ENCODE data around the gene SCN2A.

The SCN2A gene

GRCh38 chr2:165410276-165410675 lies 171.1 kb downstream of the SCN2A start:
- no peaks in the 10 kb centered on the region for H3K27me3 ChIP-seq (ENCODE audit: control insufficient read depth in 3 of 3, insufficient read depth in 3 of 3, low read depth in 1 of 3, low read length in 3 of 3)
- no peak overlapping the region for H2BK12ac ChIP-seq (ENCODE audit: low read length)
- H3K23ac ChIP-seq (ENCODE audit: low read depth, low read length, poor library complexity) = no peak overlapping the region
- no peak overlapping the region for H3K4me3 ChIP-seq (ENCODE audit: low read length in 2 of 2)
- H3K4me1 ChIP-seq (ENCODE audit: control insufficient read depth in 2 of 2, insufficient read depth in 1 of 2, low read depth in 1 of 2, low read length in 2 of 2) = peaks cover 6 to 7% of the 10 kb centered on the region in 2 donors
- H3K4me2 ChIP-seq (ENCODE audit: insufficient read depth, low read length, poor library complexity, severe bottlenecking) = no peak overlapping the region
- H3K36me3 ChIP-seq (replicated peaks in 1 of 2; ENCODE audit: control insufficient read depth in 2 of 2, insufficient read depth in 2 of 2, low read length in 2 of 2) = no peaks in the 10 kb centered on the region
- no peak overlapping the region for H2AK5ac ChIP-seq (ENCODE audit: low read depth, low read length)
- H4K91ac ChIP-seq (ENCODE audit: low read depth, low read length, poor library complexity) = no peak overlapping the region
- H3K27ac ChIP-seq (replicated peaks; ENCODE audit: low read length) = no peak overlapping the region
- peaks cover 0 to 6% of the 10 kb centered on the region in 2 donors for H3K9me3 ChIP-seq (replicated peaks in 1 of 2; ENCODE audit: control insufficient read depth in 2 of 2, insufficient read depth in 1 of 2, low read depth in 1 of 2, low read length in 2 of 2)
- H3K4ac ChIP-seq (ENCODE audit: low read length) = no peak overlapping the region
- H2AFZ ChIP-seq (ENCODE audit: low read length) = no peak overlapping the region
- no peak for DNase-seq (ENCODE audit: low spot score)
- no peak overlapping the region for H2BK120ac ChIP-seq (ENCODE audit: low read depth, low read length)
- no peak overlapping the region for H3K14ac ChIP-seq (ENCODE audit: low read length)
- no peaks in the 10 kb centered on the region for H3K79me1 ChIP-seq (ENCODE audit: low read depth, low read length)
- H4K8ac ChIP-seq (ENCODE audit: low read depth, low read length) = no peak overlapping the region
- H2BK15ac ChIP-seq (ENCODE audit: low read length) = no peak overlapping the region
- no peak overlapping the region for H3K18ac ChIP-seq (ENCODE audit: low read length)
- H3K9ac ChIP-seq (ENCODE audit: low read depth, low read length, poor library complexity) = no peak overlapping the region
- no peak overlapping the region for H2BK5ac ChIP-seq (ENCODE audit: low read length)

- H3K4me3 ChIP-seq (ENCODE audit: low read length in 2 of 2) = no peak overlapping the region
- H3K23ac ChIP-seq (ENCODE audit: low read depth, low read length, poor library complexity) = no peak overlapping the region
- H3K27me3 ChIP-seq (ENCODE audit: control insufficient read depth in 3 of 3, insufficient read depth in 3 of 3, low read depth in 1 of 3, low read length in 3 of 3) = no peaks in the 10 kb centered on the region
- H3K9ac ChIP-seq (ENCODE audit: low read depth, low read length, poor library complexity) = no peak overlapping the region
- no peak overlapping the region for H2BK5ac ChIP-seq (ENCODE audit: low read length)
- no peak overlapping the region for H3K27ac ChIP-seq (replicated peaks; ENCODE audit: low read length)
- no peak overlapping the region for H2AFZ ChIP-seq (ENCODE audit: low read length)
- H3K18ac ChIP-seq (ENCODE audit: low read length) = no peak overlapping the region
- no peaks in the 10 kb centered on the region for H3K36me3 ChIP-seq (replicated peaks in 1 of 2; ENCODE audit: control insufficient read depth in 2 of 2, insufficient read depth in 2 of 2, low read length in 2 of 2)
- H4K91ac ChIP-seq (ENCODE audit: low read depth, low read length, poor library complexity) = no peak overlapping the region
- H3K14ac ChIP-seq (ENCODE audit: low read length) = no peak overlapping the region
- H2BK15ac ChIP-seq (ENCODE audit: low read length) = no peak overlapping the region
- peaks cover 0 to 4% of the 10 kb centered on the region in 2 donors for H3K9me3 ChIP-seq (replicated peaks in 1 of 2; ENCODE audit: control insufficient read depth in 2 of 2, insufficient read depth in 1 of 2, low read depth in 1 of 2, low read length in 2 of 2)
- H3K79me1 ChIP-seq (ENCODE audit: low read depth, low read length) = no peaks in the 10 kb centered on the region
- no peak overlapping the region for H2AK5ac ChIP-seq (ENCODE audit: low read depth, low read length)
- DNase-seq (ENCODE audit: low spot score) = no peak
- no peak overlapping the region for H2BK12ac ChIP-seq (ENCODE audit: low read length)
- no peak overlapping the region for H2BK120ac ChIP-seq (ENCODE audit: low read depth, low read length)
- H3K4ac ChIP-seq (ENCODE audit: low read length) = no peak overlapping the region
- H3K4me1 ChIP-seq (ENCODE audit: control insufficient read depth in 2 of 2, insufficient read depth in 1 of 2, low read depth in 1 of 2, low read length in 2 of 2) = no peaks in the 10 kb centered on the region
- H3K4me2 ChIP-seq (ENCODE audit: insufficient read depth, low read length, poor library complexity, severe bottlenecking) = no peak overlapping the region
- no peak overlapping the region for H4K8ac ChIP-seq (ENCODE audit: low read depth, low read length)
Observed at GRCh38 chr2:165414187-165414586, 175.0 kb downstream of the SCN2A start.

DNA sequence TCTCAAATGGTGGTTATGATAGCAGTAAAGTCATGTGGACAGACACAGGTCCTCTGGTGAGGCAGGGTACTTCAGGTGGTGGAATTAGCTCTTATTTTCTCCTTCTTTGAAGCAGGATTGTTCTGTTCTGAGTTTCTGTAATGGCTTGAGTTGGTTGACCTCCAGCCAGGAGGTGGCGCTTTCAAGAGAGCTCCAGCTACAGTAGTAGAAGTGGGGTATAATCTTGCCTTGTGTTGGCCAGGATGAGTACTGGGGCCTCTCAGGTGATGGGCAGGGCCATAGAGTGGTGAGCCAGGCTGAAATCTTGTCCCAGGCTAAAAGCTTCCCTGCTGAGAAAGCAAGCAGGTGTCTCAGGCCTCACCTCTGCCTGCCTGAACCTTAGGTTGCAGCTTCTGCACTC lies 177.8 kb downstream of the SCN2A start:
- no peak overlapping the region for H2AK5ac ChIP-seq (ENCODE audit: low read depth, low read length)
- H3K4me1 ChIP-seq (ENCODE audit: control insufficient read depth in 2 of 2, insufficient read depth in 1 of 2, low read depth in 1 of 2, low read length in 2 of 2) = no peaks in the 10 kb centered on the region
- no peaks in the 10 kb centered on the region for H3K27me3 ChIP-seq (ENCODE audit: control insufficient read depth in 3 of 3, insufficient read depth in 3 of 3, low read depth in 1 of 3, low read length in 3 of 3)
- H4K8ac ChIP-seq (ENCODE audit: low read depth, low read length) = no peak overlapping the region
- no peak overlapping the region for H3K23ac ChIP-seq (ENCODE audit: low read depth, low read length, poor library complexity)
- peaks cover 0 to 7% of the 10 kb centered on the region in 2 donors for H3K9me3 ChIP-seq (replicated peaks in 1 of 2; ENCODE audit: control insufficient read depth in 2 of 2, insufficient read depth in 1 of 2, low read depth in 1 of 2, low read length in 2 of 2)
- H2BK12ac ChIP-seq (ENCODE audit: low read length) = no peak overlapping the region
- H3K18ac ChIP-seq (ENCODE audit: low read length) = no peak overlapping the region
- H2BK120ac ChIP-seq (ENCODE audit: low read depth, low read length) = no peak overlapping the region
- no peak overlapping the region for H2AFZ ChIP-seq (ENCODE audit: low read length)
- no peak for DNase-seq (ENCODE audit: low spot score)
- H2BK5ac ChIP-seq (ENCODE audit: low read length) = no peak overlapping the region
- no peaks in the 10 kb centered on the region for H3K79me1 ChIP-seq (ENCODE audit: low read depth, low read length)
- no CpG with 5 or more reads among the region's 1 CpG for WGBS, 2 donors (ENCODE audit: extremely low coverage in 2 of 2, insufficient read length in 2 of 2, insufficient replicate concordance in 1 of 2)
- H3K9ac ChIP-seq (ENCODE audit: low read depth, low read length, poor library complexity) = no peak overlapping the region
- H3K4ac ChIP-seq (ENCODE audit: low read length) = no peak overlapping the region
- H2BK15ac ChIP-seq (ENCODE audit: low read length) = no peak overlapping the region
- no peak overlapping the region for H3K4me2 ChIP-seq (ENCODE audit: insufficient read depth, low read length, poor library complexity, severe bottlenecking)
- H3K4me3 ChIP-seq (ENCODE audit: low read length in 2 of 2) = no peak overlapping the region
- H3K27ac ChIP-seq (replicated peaks; ENCODE audit: low read length) = no peak overlapping the region
- H3K36me3 ChIP-seq (replicated peaks in 1 of 2; ENCODE audit: control insufficient read depth in 2 of 2, insufficient read depth in 2 of 2, low read length in 2 of 2) = no peaks in the 10 kb centered on the region
- H3K14ac ChIP-seq (ENCODE audit: low read length) = no peak overlapping the region
- H4K91ac ChIP-seq (ENCODE audit: low read depth, low read length, poor library complexity) = no peak overlapping the region

GRCh38 chr2:165420231-165420630 lies 181.0 kb downstream of the SCN2A start:
- Histone ChIP-seq H3K36me3 (replicated peaks in 1 of 2; ENCODE audit: control insufficient read depth in 2 of 2, insufficient read depth in 2 of 2, low read length in 2 of 2) (no peaks in the 10 kb centered on the region), H3K9ac (ENCODE audit: low read depth, low read length, poor library complexity) (no peak overlapping the region), H3K18ac (ENCODE audit: low read length) (no peak overlapping the region), H3K4me2 (ENCODE audit: insufficient read depth, low read length, poor library complexity, severe bottlenecking) (no peak overlapping the region), H3K4me3 (ENCODE audit: low read length in 2 of 2) (no peak overlapping the region), H2BK120ac (ENCODE audit: low read depth, low read length) (no peak overlapping the region), H3K4me1 (ENCODE audit: control insufficient read depth in 2 of 2, insufficient read depth in 1 of 2, low read depth in 1 of 2, low read length in 2 of 2) (peaks cover 0 to 2% of the 10 kb centered on the region in 2 donors), H3K27ac (replicated peaks; ENCODE audit: low read length) (no peak overlapping the region), H3K9me3 (replicated peaks in 1 of 2; ENCODE audit: control insufficient read depth in 2 of 2, insufficient read depth in 1 of 2, low read depth in 1 of 2, low read length in 2 of 2) (peaks cover 6 to 16% of the 10 kb centered on the region in 2 donors), H2BK12ac (ENCODE audit: low read length) (no peak overlapping the region), H3K23ac (ENCODE audit: low read depth, low read length, poor library complexity) (no peak overlapping the region), H4K8ac (ENCODE audit: low read depth, low read length) (no peak overlapping the region), H2BK5ac (ENCODE audit: low read length) (no peak overlapping the region), H2AFZ (ENCODE audit: low read length) (no peak overlapping the region), H3K4ac (ENCODE audit: low read length) (no peak overlapping the region), H4K91ac (ENCODE audit: low read depth, low read length, poor library complexity) (no peak overlapping the region), H2AK5ac (ENCODE audit: low read depth, low read length) (no peak overlapping the region), H3K14ac (ENCODE audit: low read length) (no peak overlapping the region), H3K27me3 (ENCODE audit: control insufficient read depth in 3 of 3, insufficient read depth in 3 of 3, low read depth in 1 of 3, low read length in 3 of 3) (no peaks in the 10 kb centered on the region), H2BK15ac (ENCODE audit: low read length) (no peak overlapping the region), H3K79me1 (ENCODE audit: low read depth, low read length) (no peaks in the 10 kb centered on the region)
- no peak for DNase-seq (ENCODE audit: low spot score)
